GM19193 (cell line): ENCODE data around the gene ZNF165.
A peak's percentile ranks its signal among the peaks of the same experiment; 100 is the strongest.

Source experiments
- POLR2A ChIP-seq: IDR thresholded peaks from 4 replicates; pipeline ENCODE4 v1.6.1; 2011; ENCODE audit not compliant: insufficient read depth, insufficient read length; ENCODE audit errors: extremely low read depth

Gene ZNF165

GRCh38 chr6:28115799-28116198, 35.4 kb downstream of the ZNF165 start:
- TF ChIP-seq POLR2A: no peak

GRCh38 chr6:28117386-28118050, 37.1 kb downstream of the ZNF165 start:
- TF ChIP-seq POLR2A: no peak

GRCh38 chr6:28118217-28118616, 37.8 kb downstream of the ZNF165 start:
- no peak for TF ChIP-seq POLR2A

DNA sequence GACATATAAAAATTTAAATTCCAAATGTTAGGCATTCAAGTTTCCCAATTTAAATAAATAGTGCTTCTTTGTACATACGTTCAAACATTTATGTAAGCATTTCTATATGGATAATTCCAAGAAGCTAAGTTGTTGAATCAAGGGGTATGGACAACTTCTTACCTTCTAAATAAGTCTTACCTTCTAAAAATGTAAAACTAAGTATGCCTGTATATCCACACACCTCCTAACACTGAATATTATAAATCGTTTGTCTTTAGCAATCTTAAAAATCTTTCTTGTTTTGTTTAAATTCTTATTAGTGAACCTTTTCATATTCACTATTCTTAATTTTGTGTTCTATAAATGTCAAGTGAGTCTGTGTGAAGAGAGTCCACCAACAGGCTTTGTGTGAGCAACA, 41.5 kb downstream of the ZNF165 start:
- no peak for TF ChIP-seq POLR2A

GRCh38 chr6:28124350-28124970, 44.1 kb downstream of the ZNF165 start, which contains the start of gene ZSCAN16:
Gene ZSCAN16 (plus strand): TSS chr6:28124609. CDS start chr6:28125444, 835 bp downstream.
- TF ChIP-seq POLR2A: peak; percentile 74

DNA sequence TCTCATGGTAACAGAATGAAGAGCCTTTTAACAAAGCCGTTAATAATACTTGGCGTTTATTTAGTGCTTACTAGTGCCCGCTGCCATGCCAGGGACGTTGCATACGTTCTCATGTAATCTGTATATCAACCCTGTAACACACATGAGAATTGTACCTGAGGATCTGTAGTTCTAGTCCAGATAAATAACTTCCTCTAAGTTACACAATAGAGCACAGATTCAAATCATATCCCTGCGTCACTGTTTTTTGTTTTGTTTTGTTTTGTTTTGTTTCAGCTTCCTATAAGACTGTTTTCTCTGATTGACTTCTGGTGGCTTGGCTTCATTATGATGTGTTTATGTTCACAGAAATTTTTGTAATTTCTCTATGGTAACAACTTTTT, 44.6 kb downstream of the ZNF165 start:
- no peak for TF ChIP-seq POLR2A

GRCh38 chr6:28125401-28125800, 45.0 kb downstream of the ZNF165 start:
- TF ChIP-seq POLR2A: no peak

DNA sequence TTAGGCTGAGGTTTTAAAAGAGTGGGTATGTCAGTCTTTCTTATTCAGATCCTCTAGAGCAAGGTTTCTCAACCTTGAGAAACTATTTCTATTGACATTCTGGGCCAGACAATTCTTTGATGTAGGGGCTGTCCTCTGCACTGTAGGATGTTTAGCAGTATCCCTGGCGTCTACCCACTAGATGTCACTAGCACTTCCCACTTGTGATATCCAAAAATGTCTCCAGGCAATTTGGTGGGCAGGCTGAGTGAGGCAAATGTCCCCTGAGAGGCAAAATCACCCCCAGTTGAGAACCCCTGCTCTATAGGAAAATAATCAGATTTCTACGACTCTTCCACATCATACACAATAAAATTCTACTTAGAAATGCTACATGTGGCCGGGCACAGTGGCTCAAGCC, 53.6 kb downstream of the ZNF165 start:
- TF ChIP-seq POLR2A: no peak

DNA sequence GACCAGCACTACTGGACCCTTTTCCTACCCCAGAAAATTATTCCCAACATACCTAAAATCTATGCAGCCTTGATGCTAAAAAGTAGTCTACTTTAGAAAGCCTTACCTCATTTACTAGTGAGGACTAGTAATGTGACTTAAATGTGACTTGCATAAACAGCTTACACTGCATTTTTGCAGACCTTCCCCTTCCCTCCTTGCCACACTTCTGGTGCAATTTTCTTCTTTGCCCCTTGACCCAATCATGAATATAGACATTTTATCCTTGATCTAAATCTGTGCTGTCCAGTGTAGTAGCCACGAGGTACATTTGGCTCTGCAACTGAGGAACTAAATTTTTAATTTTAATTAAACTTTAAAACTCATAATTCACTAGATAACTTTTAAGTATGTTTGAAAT, 54.3 kb downstream of the ZNF165 start:
- TF ChIP-seq POLR2A: no peak

GRCh38 chr6:28135393-28135792, 55.0 kb downstream of the ZNF165 start:
- TF ChIP-seq POLR2A: no peak

- peak; percentile 78 for TF ChIP-seq POLR2A
These were observed 56.5 kb downstream of the ZNF165 start for GRCh38 chr6:28136585-28137504.

- no peak for TF ChIP-seq POLR2A
These were observed 57.2 kb downstream of the ZNF165 start for GRCh38 chr6:28137505-28137981.
